HepG2 (cell line): ENCODE results near the gene RRP12.

Source experiments
- CBX5 ChIP-seq: sonication (generic); formaldehyde crosslinking; IDR thresholded peaks from 2 replicates; pipeline ENCODE4 v1.4.0; 2020; ENCODE audit warnings: missing genetic modification reagents, borderline replicate concordance
- POLR2A ChIP-seq, 2 experiments: IDR thresholded peaks; 2 replicates each; pipeline ENCODE4 v1.6.1; 2011; ENCODE audit warnings: low read depth in 2 of 2, low read length in 2 of 2, mild to moderate bottlenecking in 1 of 2, moderate library complexity in 1 of 2; ENCODE audit not compliant: insufficient read depth in 1 of 2
- RAD21 ChIP-seq: fragments of 450-650 bp; formaldehyde crosslinking; IDR thresholded peaks from 2 replicates; pipeline ENCODE4 v1.5.0; 2020; ENCODE audit warnings: mild to moderate bottlenecking
- TAF1 ChIP-seq: sonication (generic); formaldehyde crosslinking; IDR thresholded peaks from 2 replicates; pipeline ENCODE4 v1.4.0; 2020; ENCODE audit warnings: missing genetic modification reagents
- ZNF274 ChIP-seq: sonication (generic); formaldehyde crosslinking; IDR thresholded peaks from 2 replicates; pipeline ENCODE4 v1.5.1; 2020; ENCODE audit warnings: mild to moderate bottlenecking, missing genetic modification reagents
- TF ChIP-seq, protein P1 (sequence below): sonication (generic); formaldehyde crosslinking; IDR thresholded peaks from 2 replicates; pipeline ENCODE4 v1.4.0; 2020; ENCODE audit warnings: mild to moderate bottlenecking, low read depth, missing genetic modification reagents
- TF ChIP-seq, protein P2 (sequence below): sonication (generic); formaldehyde crosslinking; IDR thresholded peaks from 2 replicates; pipeline ENCODE4 v1.5.0; 2020; ENCODE audit warnings: mild to moderate bottlenecking, missing genetic modification reagents, moderate library complexity
- TF ChIP-seq, protein P3 (sequence below): IDR thresholded peaks from 2 replicates; pipeline ENCODE4 v1.6.1; 2016; ENCODE audit warnings: low read depth, missing genetic modification reagents, missing compliant biosample characterization
- TF ChIP-seq, protein P4 (sequence below): sonication (generic); formaldehyde crosslinking; conservative IDR thresholded peaks from 2 replicates; pipeline ENCODE4 v1.4.0; 2020; ENCODE audit warnings: missing genetic modification reagents
- TF ChIP-seq, protein P5 (sequence below): sonication (generic); formaldehyde crosslinking; IDR thresholded peaks from 2 replicates; pipeline ENCODE4 v1.4.0; 2020; ENCODE audit warnings: missing genetic modification reagents, mild to moderate bottlenecking, borderline replicate concordance

DNA sequence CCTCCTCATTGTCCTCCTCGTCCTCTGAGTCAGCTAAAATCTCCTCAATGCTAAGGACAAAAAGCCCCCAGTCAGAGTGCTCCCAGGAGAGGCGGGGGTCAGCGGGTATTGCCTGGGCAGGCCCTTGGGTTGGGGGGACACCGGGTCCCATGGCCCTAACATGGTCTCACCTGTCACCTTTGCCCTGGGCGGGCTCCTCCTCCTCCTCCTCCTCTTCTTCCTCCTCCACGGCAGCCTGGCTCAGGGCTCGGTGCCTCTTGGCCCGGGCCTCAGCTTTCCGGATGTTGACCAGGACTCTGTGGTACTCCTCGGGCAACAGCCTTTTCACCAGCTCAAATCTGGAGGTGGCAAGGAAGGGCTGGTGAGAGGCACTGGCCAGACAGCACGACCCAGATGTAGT is 34.6 kb downstream of the RRP12 start:
- TF ChIP-seq, protein P1, sequence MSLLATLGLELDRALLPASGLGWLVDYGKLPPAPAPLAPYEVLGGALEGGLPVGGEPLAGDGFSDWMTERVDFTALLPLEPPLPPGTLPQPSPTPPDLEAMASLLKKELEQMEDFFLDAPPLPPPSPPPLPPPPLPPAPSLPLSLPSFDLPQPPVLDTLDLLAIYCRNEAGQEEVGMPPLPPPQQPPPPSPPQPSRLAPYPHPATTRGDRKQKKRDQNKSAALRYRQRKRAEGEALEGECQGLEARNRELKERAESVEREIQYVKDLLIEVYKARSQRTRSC (CRISPR knock-in tag): no peak
- TF ChIP-seq, protein P2, sequence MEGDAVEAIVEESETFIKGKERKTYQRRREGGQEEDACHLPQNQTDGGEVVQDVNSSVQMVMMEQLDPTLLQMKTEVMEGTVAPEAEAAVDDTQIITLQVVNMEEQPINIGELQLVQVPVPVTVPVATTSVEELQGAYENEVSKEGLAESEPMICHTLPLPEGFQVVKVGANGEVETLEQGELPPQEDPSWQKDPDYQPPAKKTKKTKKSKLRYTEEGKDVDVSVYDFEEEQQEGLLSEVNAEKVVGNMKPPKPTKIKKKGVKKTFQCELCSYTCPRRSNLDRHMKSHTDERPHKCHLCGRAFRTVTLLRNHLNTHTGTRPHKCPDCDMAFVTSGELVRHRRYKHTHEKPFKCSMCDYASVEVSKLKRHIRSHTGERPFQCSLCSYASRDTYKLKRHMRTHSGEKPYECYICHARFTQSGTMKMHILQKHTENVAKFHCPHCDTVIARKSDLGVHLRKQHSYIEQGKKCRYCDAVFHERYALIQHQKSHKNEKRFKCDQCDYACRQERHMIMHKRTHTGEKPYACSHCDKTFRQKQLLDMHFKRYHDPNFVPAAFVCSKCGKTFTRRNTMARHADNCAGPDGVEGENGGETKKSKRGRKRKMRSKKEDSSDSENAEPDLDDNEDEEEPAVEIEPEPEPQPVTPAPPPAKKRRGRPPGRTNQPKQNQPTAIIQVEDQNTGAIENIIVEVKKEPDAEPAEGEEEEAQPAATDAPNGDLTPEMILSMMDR (CRISPR knock-in tag): no peak
- TF ChIP-seq, protein P3, sequence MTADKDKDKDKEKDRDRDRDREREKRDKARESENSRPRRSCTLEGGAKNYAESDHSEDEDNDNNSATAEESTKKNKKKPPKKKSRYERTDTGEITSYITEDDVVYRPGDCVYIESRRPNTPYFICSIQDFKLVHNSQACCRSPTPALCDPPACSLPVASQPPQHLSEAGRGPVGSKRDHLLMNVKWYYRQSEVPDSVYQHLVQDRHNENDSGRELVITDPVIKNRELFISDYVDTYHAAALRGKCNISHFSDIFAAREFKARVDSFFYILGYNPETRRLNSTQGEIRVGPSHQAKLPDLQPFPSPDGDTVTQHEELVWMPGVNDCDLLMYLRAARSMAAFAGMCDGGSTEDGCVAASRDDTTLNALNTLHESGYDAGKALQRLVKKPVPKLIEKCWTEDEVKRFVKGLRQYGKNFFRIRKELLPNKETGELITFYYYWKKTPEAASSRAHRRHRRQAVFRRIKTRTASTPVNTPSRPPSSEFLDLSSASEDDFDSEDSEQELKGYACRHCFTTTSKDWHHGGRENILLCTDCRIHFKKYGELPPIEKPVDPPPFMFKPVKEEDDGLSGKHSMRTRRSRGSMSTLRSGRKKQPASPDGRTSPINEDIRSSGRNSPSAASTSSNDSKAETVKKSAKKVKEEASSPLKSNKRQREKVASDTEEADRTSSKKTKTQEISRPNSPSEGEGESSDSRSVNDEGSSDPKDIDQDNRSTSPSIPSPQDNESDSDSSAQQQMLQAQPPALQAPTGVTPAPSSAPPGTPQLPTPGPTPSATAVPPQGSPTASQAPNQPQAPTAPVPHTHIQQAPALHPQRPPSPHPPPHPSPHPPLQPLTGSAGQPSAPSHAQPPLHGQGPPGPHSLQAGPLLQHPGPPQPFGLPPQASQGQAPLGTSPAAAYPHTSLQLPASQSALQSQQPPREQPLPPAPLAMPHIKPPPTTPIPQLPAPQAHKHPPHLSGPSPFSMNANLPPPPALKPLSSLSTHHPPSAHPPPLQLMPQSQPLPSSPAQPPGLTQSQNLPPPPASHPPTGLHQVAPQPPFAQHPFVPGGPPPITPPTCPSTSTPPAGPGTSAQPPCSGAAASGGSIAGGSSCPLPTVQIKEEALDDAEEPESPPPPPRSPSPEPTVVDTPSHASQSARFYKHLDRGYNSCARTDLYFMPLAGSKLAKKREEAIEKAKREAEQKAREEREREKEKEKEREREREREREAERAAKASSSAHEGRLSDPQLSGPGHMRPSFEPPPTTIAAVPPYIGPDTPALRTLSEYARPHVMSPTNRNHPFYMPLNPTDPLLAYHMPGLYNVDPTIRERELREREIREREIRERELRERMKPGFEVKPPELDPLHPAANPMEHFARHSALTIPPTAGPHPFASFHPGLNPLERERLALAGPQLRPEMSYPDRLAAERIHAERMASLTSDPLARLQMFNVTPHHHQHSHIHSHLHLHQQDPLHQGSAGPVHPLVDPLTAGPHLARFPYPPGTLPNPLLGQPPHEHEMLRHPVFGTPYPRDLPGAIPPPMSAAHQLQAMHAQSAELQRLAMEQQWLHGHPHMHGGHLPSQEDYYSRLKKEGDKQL: no peak
- TF ChIP-seq POLR2A (IDR thresholded peaks at IDR 0.05; ENCODE audit: insufficient read depth in 1 of 2, low read depth in 2 of 2, low read length in 2 of 2) (no peak), RAD21 (CRISPR knock-in tag) (no peak), TAF1 (CRISPR knock-in tag) (no peak), CBX5 (CRISPR knock-in tag) (no peak), ZNF274 (CRISPR knock-in tag) (no peak)
- TF ChIP-seq, protein P4, sequence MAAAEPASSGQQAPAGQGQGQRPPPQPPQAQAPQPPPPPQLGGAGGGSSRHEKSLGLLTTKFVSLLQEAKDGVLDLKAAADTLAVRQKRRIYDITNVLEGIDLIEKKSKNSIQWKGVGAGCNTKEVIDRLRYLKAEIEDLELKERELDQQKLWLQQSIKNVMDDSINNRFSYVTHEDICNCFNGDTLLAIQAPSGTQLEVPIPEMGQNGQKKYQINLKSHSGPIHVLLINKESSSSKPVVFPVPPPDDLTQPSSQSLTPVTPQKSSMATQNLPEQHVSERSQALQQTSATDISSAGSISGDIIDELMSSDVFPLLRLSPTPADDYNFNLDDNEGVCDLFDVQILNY (CRISPR knock-in tag): no peak
- TF ChIP-seq, protein P5, sequence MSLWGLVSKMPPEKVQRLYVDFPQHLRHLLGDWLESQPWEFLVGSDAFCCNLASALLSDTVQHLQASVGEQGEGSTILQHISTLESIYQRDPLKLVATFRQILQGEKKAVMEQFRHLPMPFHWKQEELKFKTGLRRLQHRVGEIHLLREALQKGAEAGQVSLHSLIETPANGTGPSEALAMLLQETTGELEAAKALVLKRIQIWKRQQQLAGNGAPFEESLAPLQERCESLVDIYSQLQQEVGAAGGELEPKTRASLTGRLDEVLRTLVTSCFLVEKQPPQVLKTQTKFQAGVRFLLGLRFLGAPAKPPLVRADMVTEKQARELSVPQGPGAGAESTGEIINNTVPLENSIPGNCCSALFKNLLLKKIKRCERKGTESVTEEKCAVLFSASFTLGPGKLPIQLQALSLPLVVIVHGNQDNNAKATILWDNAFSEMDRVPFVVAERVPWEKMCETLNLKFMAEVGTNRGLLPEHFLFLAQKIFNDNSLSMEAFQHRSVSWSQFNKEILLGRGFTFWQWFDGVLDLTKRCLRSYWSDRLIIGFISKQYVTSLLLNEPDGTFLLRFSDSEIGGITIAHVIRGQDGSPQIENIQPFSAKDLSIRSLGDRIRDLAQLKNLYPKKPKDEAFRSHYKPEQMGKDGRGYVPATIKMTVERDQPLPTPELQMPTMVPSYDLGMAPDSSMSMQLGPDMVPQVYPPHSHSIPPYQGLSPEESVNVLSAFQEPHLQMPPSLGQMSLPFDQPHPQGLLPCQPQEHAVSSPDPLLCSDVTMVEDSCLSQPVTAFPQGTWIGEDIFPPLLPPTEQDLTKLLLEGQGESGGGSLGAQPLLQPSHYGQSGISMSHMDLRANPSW (CRISPR knock-in tag): no peak
